Measurements from ENCODE around the gene VDR.
"Not testable (repeated sequence)": the region's sequence is repeated elsewhere in the genome, so short reads cannot be mapped to it uniquely, and the experiment has no call there.

Gene VDR

GRCh38 chr12:47824635-47825034, 80.2 kb downstream of the VDR start:
- DNase-seq = no peak

DNA sequence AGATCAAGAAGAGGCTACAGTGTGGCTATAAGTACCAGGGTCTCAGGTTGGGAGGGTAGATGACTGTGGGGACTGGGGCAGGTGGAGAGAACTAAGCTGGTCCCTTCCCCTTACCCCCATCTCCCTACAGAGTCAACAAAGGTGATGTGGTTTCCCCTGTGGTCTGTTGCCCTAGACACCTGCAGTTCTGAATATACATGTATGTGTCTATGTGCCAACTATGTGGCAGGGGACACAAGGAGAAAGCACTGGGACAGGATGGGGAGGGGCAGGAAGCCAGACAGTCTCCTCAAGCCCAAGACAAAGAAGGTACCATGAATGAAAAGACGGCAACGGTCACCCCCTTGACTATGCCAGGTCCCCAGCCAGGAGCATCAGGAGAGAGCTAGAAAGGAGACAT, 80.6 kb downstream of the VDR start:
- no peak for DNase-seq

DNA sequence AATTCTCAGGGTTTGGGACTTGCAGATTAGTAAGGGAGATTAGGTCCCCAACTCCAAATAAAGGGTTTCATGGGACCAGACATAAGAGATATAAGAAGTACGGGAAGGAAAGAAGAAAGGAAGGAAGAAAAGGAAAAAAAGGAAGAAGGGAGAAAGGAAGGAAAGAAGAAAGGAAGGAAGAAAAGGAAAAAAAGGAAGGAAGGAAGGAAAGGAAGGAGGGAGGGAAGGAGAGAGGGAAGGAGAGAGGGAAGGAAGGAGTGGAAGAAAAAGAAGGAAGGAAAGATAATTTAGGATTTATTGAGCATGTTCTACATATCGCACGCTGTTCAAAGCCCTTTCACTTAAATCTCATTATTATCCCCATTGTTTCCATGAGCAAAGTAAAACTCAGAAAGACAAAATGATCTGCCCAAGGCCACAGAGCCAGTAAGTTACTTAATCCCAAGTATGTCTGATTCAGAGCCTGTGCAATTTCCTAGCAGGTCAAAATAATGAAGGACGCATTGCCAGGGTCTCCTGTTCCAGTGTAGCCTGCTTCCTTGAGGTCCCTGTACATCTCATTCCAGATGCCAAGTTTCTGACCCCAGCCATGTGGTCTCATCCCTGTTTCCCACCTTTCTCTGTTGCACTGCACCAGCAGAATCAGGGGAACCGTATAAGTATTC, 81.2 kb downstream of the VDR start:
- no peak for DNase-seq

GRCh38 chr12:47822863-47823262, 81.9 kb downstream of the VDR start:
- no peak for DNase-seq

DNA sequence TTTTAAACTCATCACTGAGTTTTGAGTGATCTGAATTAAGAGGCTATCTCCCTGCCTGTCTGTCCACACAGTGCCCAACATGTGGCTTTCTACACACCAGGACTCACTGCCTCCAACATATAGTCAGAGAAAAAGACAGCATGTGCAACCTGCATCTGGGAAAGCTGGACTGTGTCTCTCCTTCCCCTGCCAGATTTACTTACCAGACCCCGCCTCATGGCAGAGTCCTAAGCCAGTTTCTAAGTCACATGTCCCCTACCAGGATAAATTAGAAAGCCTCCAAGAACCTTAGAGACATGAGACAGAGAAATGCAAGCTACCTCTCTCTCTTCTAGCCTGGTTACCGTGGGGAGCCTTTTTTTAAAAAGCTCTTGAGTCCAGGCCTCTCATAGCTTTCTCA, 82.4 kb downstream of the VDR start:
- DNase-seq = no peak

GRCh38 chr12:47821346-47821706, 83.5 kb downstream of the VDR start:
- DNase-seq = no peak

GRCh38 chr12:47820631-47821345, 84.0 kb downstream of the VDR start:
- no peak for DNase-seq

- DNase-seq = peak; percentile 77
These were observed 84.7 kb downstream of the VDR start, which contains the start of gene HDAC7 for GRCh38 chr12:47819896-47820630. Gene HDAC7, minus strand, starts transcription at chr12:47819903. Its CDS starts 118 bp downstream, at chr12:47819785.

GRCh38 chr12:47819138-47819895, 85.5 kb downstream of the VDR start:
- DNase-seq = peak; percentile 52

GRCh38 chr12:47818467-47819137, 86.2 kb downstream of the VDR start:
- DNase-seq = peak; percentile 51

GRCh38 chr12:47818007-47818376, 86.8 kb downstream of the VDR start:
- no peak for DNase-seq

DNA sequence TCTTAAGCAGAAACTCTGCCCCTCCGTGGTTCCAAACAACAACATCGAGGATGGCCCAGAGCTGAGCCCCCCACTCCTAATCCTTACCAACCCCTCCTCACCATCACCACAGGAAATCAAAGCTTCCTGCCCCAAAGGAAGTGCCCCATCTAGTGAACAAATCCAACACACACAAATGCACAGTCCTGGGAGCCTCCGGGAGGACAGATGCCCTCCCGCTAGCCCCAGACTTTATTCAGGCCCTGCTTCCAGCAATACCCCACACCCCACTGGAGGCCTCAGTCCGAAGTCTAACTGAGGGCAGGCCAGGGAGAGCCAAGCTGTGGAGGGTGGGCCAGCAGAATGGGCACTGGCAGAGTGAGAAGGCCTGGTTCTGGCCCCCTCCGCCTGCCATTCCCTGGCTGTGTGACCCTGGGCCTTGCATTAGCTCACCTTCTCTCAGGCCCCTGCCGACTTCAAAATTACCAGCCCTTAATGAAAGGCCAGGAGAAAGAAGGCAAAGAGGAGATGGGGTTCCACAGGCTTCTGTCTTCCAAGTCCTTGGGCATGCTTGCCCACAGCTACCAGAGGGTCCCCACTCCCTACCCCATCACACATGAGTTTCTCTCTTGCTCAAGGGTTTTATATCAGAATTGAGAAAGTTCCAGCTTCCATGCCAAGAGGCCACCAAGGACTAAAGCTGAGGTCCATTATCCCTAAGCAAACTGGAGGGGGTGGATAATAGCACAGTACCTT, 87.4 kb downstream of the VDR start:
- no peak for DNase-seq

GRCh38 chr12:47816403-47817271, 88.2 kb downstream of the VDR start:
- no peak for DNase-seq

- not testable (repeated sequence) for DNase-seq
These were observed 89.3 kb downstream of the VDR start for GRCh38 chr12:47815447-47815846.

GRCh38 chr12:47814539-47815170, 90.1 kb downstream of the VDR start:
- DNase-seq = peak; percentile 31

- DNase-seq = peak; percentile 23
These were observed 91.1 kb downstream of the VDR start for GRCh38 chr12:47813511-47814196.

GRCh38 chr12:47812797-47813510, 91.8 kb downstream of the VDR start:
- DNase-seq = peak; percentile 95

GRCh38 chr12:47811581-47812484, 93.0 kb downstream of the VDR start:
- DNase-seq = no peak
